ENCODE measurements around the gene NUAK1.

GRCh38 chr12:106170285-106170684 is 31.5 kb upstream of the NUAK1 start:
- no peak for TF ChIP-seq CTCF (IDR thresholded peaks at IDR 0.05; ENCODE audit: poor library complexity, severe bottlenecking)
- TF ChIP-seq RAD21 (conservative IDR thresholded peaks at IDR 0.05) = no peak
- TF ChIP-seq EZH2 (IDR thresholded peaks at IDR 0.05; ENCODE audit: borderline replicate concordance, insufficient read depth, low read length, poor library complexity, severe bottlenecking) = no peak
- TF ChIP-seq POLR2AphosphoS5 (IDR thresholded peaks at IDR 0.05) = no peak
- TF ChIP-seq REST (IDR thresholded peaks at IDR 0.05; ENCODE audit: borderline replicate concordance) = no peak
- no peak for TF ChIP-seq EP300 (conservative IDR thresholded peaks at IDR 0.05; ENCODE audit: poor library complexity, severe bottlenecking)
- no peak for TF ChIP-seq MXI1 (conservative IDR thresholded peaks at IDR 0.05; ENCODE audit: poor library complexity, severe bottlenecking)
